Measurements from ENCODE around the gene KCNK6. TPM values are rescaled to one million over a fixed set of nuclear protein-coding genes. Genes with fewer than 3 reads are reported as not detected.

The KCNK6 gene
- total and polyA plus RNA-seq, 8 donors: under 0.01 to 32.2 (median 7.4) TPM

GRCh38 chr19:38346837-38347236 is 27.2 kb downstream of the KCNK6 start:
- H3K4me3 ChIP-seq: no peak overlapping the region
- H3K4me1 ChIP-seq: no peaks in the 10 kb centered on the region
- no peak overlapping the region for H3K27ac ChIP-seq
- peaks cover 0 to 7% (median 0%) of the 10 kb centered on the region in 3 donors for H3K27me3 ChIP-seq
- TF ChIP-seq POLR2AphosphoS5 (IDR thresholded peaks at IDR 0.05) (no peak), POLR2A (IDR thresholded peaks at IDR 0.05) (no peak), EP300 (IDR thresholded peaks at IDR 0.05) (no peak)
- TF ChIP-seq, protein P1, sequence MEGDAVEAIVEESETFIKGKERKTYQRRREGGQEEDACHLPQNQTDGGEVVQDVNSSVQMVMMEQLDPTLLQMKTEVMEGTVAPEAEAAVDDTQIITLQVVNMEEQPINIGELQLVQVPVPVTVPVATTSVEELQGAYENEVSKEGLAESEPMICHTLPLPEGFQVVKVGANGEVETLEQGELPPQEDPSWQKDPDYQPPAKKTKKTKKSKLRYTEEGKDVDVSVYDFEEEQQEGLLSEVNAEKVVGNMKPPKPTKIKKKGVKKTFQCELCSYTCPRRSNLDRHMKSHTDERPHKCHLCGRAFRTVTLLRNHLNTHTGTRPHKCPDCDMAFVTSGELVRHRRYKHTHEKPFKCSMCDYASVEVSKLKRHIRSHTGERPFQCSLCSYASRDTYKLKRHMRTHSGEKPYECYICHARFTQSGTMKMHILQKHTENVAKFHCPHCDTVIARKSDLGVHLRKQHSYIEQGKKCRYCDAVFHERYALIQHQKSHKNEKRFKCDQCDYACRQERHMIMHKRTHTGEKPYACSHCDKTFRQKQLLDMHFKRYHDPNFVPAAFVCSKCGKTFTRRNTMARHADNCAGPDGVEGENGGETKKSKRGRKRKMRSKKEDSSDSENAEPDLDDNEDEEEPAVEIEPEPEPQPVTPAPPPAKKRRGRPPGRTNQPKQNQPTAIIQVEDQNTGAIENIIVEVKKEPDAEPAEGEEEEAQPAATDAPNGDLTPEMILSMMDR (IDR thresholded peaks at IDR 0.05): no peak
- DNase-seq: no peak
- peaks cover 0 to 23% (median 4%) of the 10 kb centered on the region in 4 donors for H3K36me3 ChIP-seq
- intact Hi-C loops (cut with DNase I; ENCODE audit: low total_unique reads): no loop called here
- no peaks in the 10 kb centered on the region for H3K9me3 ChIP-seq
- WGBS, 5 donors: 74 to 83% (median 77%) methylated on average over 4 of the region's 4 CpGs

DNA sequence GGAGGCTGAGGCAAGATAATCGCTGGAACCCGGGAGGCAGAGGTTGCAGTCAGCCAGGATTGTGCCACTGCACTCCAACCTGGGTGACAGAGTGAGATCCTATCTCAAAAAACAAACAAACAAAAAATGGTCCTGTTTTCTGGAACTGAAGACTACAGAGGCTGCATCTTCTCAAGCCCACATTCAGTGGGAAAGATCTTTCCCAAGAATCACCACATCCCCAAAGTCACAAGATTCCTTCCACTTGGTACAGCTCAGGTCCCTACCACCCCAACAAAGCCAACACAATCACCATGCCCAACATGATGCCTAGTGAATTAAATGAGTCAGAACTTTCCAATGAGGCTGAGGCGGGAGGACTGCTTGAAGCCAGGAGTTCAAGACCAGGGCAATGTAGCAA is 31.2 kb downstream of the KCNK6 start:
- peaks cover 0 to 5% (median 0%) of the 10 kb centered on the region in 4 donors for H3K36me3 ChIP-seq
- H3K27ac ChIP-seq: no peak overlapping the region
- no peaks in the 10 kb centered on the region for H3K9me3 ChIP-seq
- TF ChIP-seq POLR2AphosphoS5 (IDR thresholded peaks at IDR 0.05) (no peak), POLR2A (IDR thresholded peaks at IDR 0.05) (no peak), EP300 (IDR thresholded peaks at IDR 0.05) (no peak)
- TF ChIP-seq, protein P1 (IDR thresholded peaks at IDR 0.05): no peak
- H3K4me1 ChIP-seq: no peaks in the 10 kb centered on the region
- peaks cover 0 to 35% (median 7%) of the 10 kb centered on the region in 3 donors for H3K27me3 ChIP-seq
- no peak overlapping the region for H3K4me3 ChIP-seq
- intact Hi-C loops (cut with DNase I; ENCODE audit: low total_unique reads): no loop called here
- WGBS, 5 donors: 61 to 77% (median 74%) methylated on average over 3 of the region's 3 CpGs
- no peak for DNase-seq

DNA sequence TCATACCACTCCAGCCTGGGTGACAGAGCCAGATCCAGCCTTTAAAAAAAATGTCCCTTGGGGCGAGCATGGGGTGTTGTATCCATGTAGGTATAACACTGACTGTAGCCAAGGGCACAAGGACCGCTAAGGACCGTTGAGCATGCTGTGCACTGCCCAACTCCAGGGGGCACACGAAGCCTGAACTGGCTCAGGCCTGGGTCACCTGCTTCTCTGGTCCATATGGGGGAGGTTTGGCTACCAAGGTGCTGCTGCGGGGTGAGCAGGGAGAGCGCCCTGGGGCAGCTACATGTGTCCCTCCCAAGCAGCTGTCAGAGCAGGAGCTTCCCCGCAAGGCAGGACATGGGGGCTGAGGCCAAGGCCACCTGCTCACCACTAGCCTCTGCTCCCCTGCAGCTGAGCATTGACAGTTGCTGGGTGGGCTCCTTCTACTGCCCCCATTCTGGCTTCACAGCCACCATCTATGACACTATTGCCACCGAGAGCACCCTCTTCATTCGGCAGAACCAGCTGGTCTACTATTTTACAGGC is 32.3 kb downstream of the KCNK6 start:
- WGBS, 5 donors: 76 to 84% (median 79%) methylated on average over 8 to 9 of the region's 9 CpGs

GRCh38 chr19:38352611-38353010 is 33.0 kb downstream of the KCNK6 start:
- no peaks in the 10 kb centered on the region for H3K9me3 ChIP-seq
- H3K4me3 ChIP-seq: no peak overlapping the region
- no peaks in the 10 kb centered on the region for H3K4me1 ChIP-seq
- DNase-seq: no peak
- WGBS, 5 donors: 70 to 90% (median 81%) methylated on average over 7 to 8 of the region's 8 CpGs
- H3K27me3 ChIP-seq: peaks cover 0 to 51% (median 12%) of the 10 kb centered on the region in 3 donors
- intact Hi-C loops (cut with DNase I; ENCODE audit: low total_unique reads): no loop called here
- TF ChIP-seq POLR2AphosphoS5 (IDR thresholded peaks at IDR 0.05) (no peak), EP300 (IDR thresholded peaks at IDR 0.05) (no peak), POLR2A (IDR thresholded peaks at IDR 0.05) (no peak)
- TF ChIP-seq, protein P1 (IDR thresholded peaks at IDR 0.05): no peak
- no peak overlapping the region for H3K27ac ChIP-seq
- H3K36me3 ChIP-seq: no peaks in the 10 kb centered on the region

More for the DNA sequence above, 32.3 kb downstream of the KCNK6 start:
- no peak for DNase-seq
- Histone ChIP-seq H3K9me3 (no peaks in the 10 kb centered on the region), H3K36me3 (no peaks in the 10 kb centered on the region), H3K4me1 (no peaks in the 10 kb centered on the region), H3K4me3 (no peak overlapping the region), H3K27ac (no peak overlapping the region), H3K27me3 (peaks cover 0 to 45% (median 12%) of the 10 kb centered on the region in 3 donors)
- TF ChIP-seq POLR2A (IDR thresholded peaks at IDR 0.05) (no peak), POLR2AphosphoS5 (IDR thresholded peaks at IDR 0.05) (no peak), EP300 (IDR thresholded peaks at IDR 0.05) (no peak)
- TF ChIP-seq, protein P1 (IDR thresholded peaks at IDR 0.05): no peak
- intact Hi-C loops (cut with DNase I; ENCODE audit: low total_unique reads): no loop called here

Measured in stomach (tissue), 9 donors.